Uterus (tissue), 2 donors: Measurements from ENCODE around the gene S1PR4.

Source experiments
- CTCF ChIP-seq, 4 experiments: fragments of 200-600 bp in 2 of 4; fragments of 450-650 bp in 2 of 4; sonication (generic) in 2 of 4; IDR thresholded peaks; one replicate each; pipeline ENCODE4 v1.5.1; 2016 to 2019; ENCODE audit warnings: antibody characterized with exemption in 4 of 4, mild to moderate bottlenecking in 2 of 4, moderate library complexity in 1 of 4
- POLR2A ChIP-seq, 2 donors: fragments of 450-650 bp; IDR thresholded peaks; one replicate each; pipeline ENCODE4 v1.6.1; 2016; ENCODE audit warnings: antibody characterized with exemption in 2 of 2, mild to moderate bottlenecking in 1 of 2, moderate library complexity in 1 of 2

- no peak for TF ChIP-seq CTCF (IDR thresholded peaks at IDR 0.05)
- TF ChIP-seq POLR2A (IDR thresholded peaks at IDR 0.05): no peak
Measured at GRCh38 chr19:3193256-3194105, 14.9 kb downstream of the S1PR4 start.
